Measurements from ENCODE around the gene LCORL. TPM values are rescaled to one million over a fixed set of nuclear protein-coding genes. Genes with fewer than 3 reads are reported as not detected.

The LCORL gene
- total RNA-seq, 3 donors from 2014 or later: 17.6 to 21.9 (median 19.0) TPM

- H3K9me3 ChIP-seq: no peaks in the 10 kb centered on the region
- no peak overlapping the region for H3K4me3 ChIP-seq
- intact Hi-C loops (cut with DNase I, micrococcal nuclease): no loop called here
- no peak for ATAC-seq
- TF ChIP-seq CTCF (IDR thresholded peaks at IDR 0.05): no peak
- DNase-seq: no peak
- H3K36me3 ChIP-seq (ENCODE audit: low read depth): no peaks in the 10 kb centered on the region
- peaks cover under 1% of the 10 kb centered on the region for H3K4me1 ChIP-seq (ENCODE audit: low read depth)
Measured at GRCh38 chr4:18025288-18025687, 3.7 kb upstream of the LCORL start.

GRCh38 chr4:18022572-18023050, 1.1 kb upstream of the LCORL start:
- no peak for TF ChIP-seq CTCF (IDR thresholded peaks at IDR 0.05)
- intact Hi-C loops (cut with DNase I, micrococcal nuclease): no loop called here
- no peaks in the 10 kb centered on the region for H3K36me3 ChIP-seq (ENCODE audit: low read depth)
- peak overlapping the region; percentile 92 for H3K4me3 ChIP-seq
- H3K4me1 ChIP-seq (ENCODE audit: low read depth): peaks cover 4% of the 10 kb centered on the region
- ATAC-seq (no peak), DNase-seq (peak in 1 of 3 donors; percentile 18)
- H3K9me3 ChIP-seq: no peaks in the 10 kb centered on the region

- Histone ChIP-seq H3K4me1 (ENCODE audit: low read depth) (peaks cover 4% of the 10 kb centered on the region), H3K9me3 (no peaks in the 10 kb centered on the region), H3K4me3 (peak overlapping the region; percentile 92), H3K36me3 (ENCODE audit: low read depth) (no peaks in the 10 kb centered on the region)
- intact Hi-C loops (cut with DNase I, micrococcal nuclease): no loop called here
- DNase-seq (no peak), ATAC-seq (peak; percentile 24)
- TF ChIP-seq CTCF (IDR thresholded peaks at IDR 0.05): no peak
Measured at GRCh38 chr4:18021470-18021719, 160 bp downstream of the LCORL start.

- Histone ChIP-seq H3K4me1 (ENCODE audit: low read depth) (peaks cover 4% of the 10 kb centered on the region), H3K9me3 (no peaks in the 10 kb centered on the region), H3K36me3 (ENCODE audit: low read depth) (no peaks in the 10 kb centered on the region), H3K4me3 (peak overlapping the region; percentile 92)
- peak; percentile 66 to 81 (median 70) for DNase-seq
- TF ChIP-seq CTCF (IDR thresholded peaks at IDR 0.05): no peak
- peak; percentile 35 for ATAC-seq
- intact Hi-C loops (cut with DNase I, micrococcal nuclease): no loop called here
Measured at GRCh38 chr4:18020671-18021469, 685 bp downstream of the LCORL start.

GRCh38 chr4:18020145-18020670, 1.3 kb downstream of the LCORL start:
- H3K4me3 ChIP-seq: peak overlapping the region; percentile 92
- DNase-seq: peak in 2 of 3 donors; percentile 33 to 44
- no peaks in the 10 kb centered on the region for H3K9me3 ChIP-seq
- H3K36me3 ChIP-seq (ENCODE audit: low read depth): no peaks in the 10 kb centered on the region
- intact Hi-C loops (cut with DNase I, micrococcal nuclease): no loop called here
- no peak for ATAC-seq
- TF ChIP-seq CTCF (IDR thresholded peaks at IDR 0.05): no peak
- peaks cover 4% of the 10 kb centered on the region for H3K4me1 ChIP-seq (ENCODE audit: low read depth)

Measured in mucosa of descending colon (tissue), 3 donors.